Measurements from ENCODE around the gene ZNF888. TPM values are rescaled to one million over a fixed set of nuclear protein-coding genes. Genes with fewer than 3 reads are reported as not detected.
"Not testable (repeated sequence)": the region's sequence is repeated elsewhere in the genome, so short reads cannot be mapped to it uniquely, and the experiment has no call there.

Gene ZNF888
- total and polyA plus RNA-seq, 9 of the 15 experiments (the other 6 are each of a cell fraction or from before 2014, with no cell fraction given) = 1.6 to 13.3 (median 9.9) TPM

DNA sequence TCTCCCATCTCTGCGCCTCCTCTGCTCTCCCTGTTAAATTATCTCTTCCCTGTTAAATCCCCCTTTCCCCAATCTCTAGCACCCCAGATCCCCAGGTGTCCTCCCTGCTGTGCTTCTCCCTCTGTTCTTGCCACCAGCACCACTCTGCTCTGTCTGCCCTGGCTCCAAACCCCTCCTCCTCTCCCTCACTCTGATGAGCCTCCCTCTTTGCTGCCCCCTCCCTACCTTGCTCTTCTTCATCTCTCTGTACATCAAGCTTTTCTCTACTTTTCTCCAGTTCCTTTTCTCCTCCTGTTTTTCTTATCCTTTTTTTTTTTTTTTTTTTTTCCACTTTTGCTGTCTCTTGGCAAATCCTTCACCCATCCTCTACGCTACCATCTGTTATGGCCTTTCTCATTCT, 18.3 kb upstream of the ZNF888 start (continued):
- TF ChIP-seq, protein P1, sequence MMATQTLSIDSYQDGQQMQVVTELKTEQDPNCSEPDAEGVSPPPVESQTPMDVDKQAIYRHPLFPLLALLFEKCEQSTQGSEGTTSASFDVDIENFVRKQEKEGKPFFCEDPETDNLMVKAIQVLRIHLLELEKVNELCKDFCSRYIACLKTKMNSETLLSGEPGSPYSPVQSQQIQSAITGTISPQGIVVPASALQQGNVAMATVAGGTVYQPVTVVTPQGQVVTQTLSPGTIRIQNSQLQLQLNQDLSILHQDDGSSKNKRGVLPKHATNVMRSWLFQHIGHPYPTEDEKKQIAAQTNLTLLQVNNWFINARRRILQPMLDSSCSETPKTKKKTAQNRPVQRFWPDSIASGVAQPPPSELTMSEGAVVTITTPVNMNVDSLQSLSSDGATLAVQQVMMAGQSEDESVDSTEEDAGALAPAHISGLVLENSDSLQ (IDR thresholded peaks at IDR 0.05) = peak; percentile 12; the same call in 1 of the 2 replicates
- TF ChIP-seq HLTF (IDR thresholded peaks at IDR 0.05) = peak; percentile 66; the same call in 1 of the 2 replicates
- peak; percentile 17 for TF ChIP-seq POLR2B (IDR thresholded peaks at IDR 0.05; ENCODE audit: low read depth, partially characterized antibody)
- TF ChIP-seq OTX1 (CRISPR knock-in tag; IDR thresholded peaks at IDR 0.05) = 0 out of 2 replicates have a peak, but pooled peaks have one; percentile 54

DNA sequence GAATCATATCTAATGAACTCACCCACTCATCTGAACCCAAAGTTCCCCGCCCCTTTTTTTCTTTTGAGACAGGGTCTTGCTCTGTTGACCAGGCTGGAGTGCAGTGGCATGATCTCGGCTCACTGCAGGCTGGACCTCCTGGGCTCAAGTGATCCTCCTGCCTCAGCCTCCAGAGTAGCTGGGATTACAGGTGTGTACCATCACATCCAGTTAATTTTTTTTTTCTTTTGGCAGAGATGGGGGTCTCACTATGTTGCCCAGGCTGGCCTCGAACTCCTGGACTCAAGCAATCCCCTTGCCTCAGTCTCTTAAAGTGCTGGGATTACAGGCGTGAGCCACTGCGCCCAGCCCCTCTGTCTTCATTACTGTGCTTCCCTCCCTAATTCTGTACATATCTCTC, 17.7 kb upstream of the ZNF888 start:
- POLR2A ChIA-PET = interaction anchor here (0.6 to 1.4 kb wide), 2 partner anchors 17 to 632 kb away, joined by 3 to 4 read pairs; no protein-coding TSS in a partner anchor
- FAIRE-seq; H3K27ac ChIP-seq (ENCODE audit: extremely low read depth, low read depth, low read length); in situ Hi-C loops (cut with MboI); H4K20me1 ChIP-seq (replicated peaks; ENCODE audit: control insufficient read depth, insufficient read depth, low read length); CTCF ChIA-PET (ENCODE audit: low intra/inter-chr PET ratio); ATAC-seq; BruUV-seq (replicated peaks); H2AFZ ChIP-seq (ENCODE audit: low read depth, low read length); H3K9me3 ChIP-seq (replicated peaks; ENCODE audit: control insufficient read depth, insufficient read depth, low read depth, low read length); DNase-seq (ENCODE audit: extremely low read depth in 1 of 4, low spot score in 3 of 4); H3K27me3 ChIP-seq (ENCODE audit: control insufficient read depth in 2 of 2, insufficient read depth in 2 of 2, low read length in 2 of 2); H3K9me1 ChIP-seq (ENCODE audit: control insufficient read depth, insufficient read depth, low read length); intact Hi-C loops (cut with micrococcal nuclease): not testable (repeated sequence)
- peaks cover 62% of the 10 kb centered on the region for H3K79me2 ChIP-seq (ENCODE audit: control insufficient read depth, insufficient read depth, low read length)
- peaks cover 18% of the 10 kb centered on the region; the same call in 2 of the 3 replicates for H3K36me3 ChIP-seq (ENCODE audit: control insufficient read depth, insufficient read depth, low read length)
- H3K4me1 ChIP-seq (replicated peaks in 1 of 2; ENCODE audit: control insufficient read depth in 2 of 2, insufficient read depth in 2 of 2, low read length in 2 of 2) = peaks cover 28 to 41% of the 10 kb centered on the region in 2 experiments
- 37% methylated on average over 5 of the region's 5 CpGs for WGBS (ENCODE audit: insufficient coverage, low coverage, missing lambda C conversion rate)
- H3K4me3 ChIP-seq = peak overlapping the region; percentile 95
- TF ChIP-seq ZNF121 (CRISPR knock-in tag; conservative IDR thresholded peaks at IDR 0.05) (peak; percentile 66), BCOR (IDR thresholded peaks at IDR 0.05) (peak; percentile 28; the same call in 1 of the 2 replicates)
- H3K9ac ChIP-seq (ENCODE audit: insufficient read depth in 1 of 2, low read depth in 2 of 2, low read length in 2 of 2) = 0 out of 4 replicates have a peak overlapping the region, but pooled peaks of 1 of the 2 experiments have one; percentile 24
- peak overlapping the region; percentile 87 for H3K4me2 ChIP-seq (ENCODE audit: insufficient read depth, low read length)
